ENCODE data around the gene PCDHA8.
"Not testable (repeated sequence)": the region's sequence is repeated elsewhere in the genome, so short reads cannot be mapped to it uniquely, and the experiment has no call there.

PCDHA8 gene

DNA sequence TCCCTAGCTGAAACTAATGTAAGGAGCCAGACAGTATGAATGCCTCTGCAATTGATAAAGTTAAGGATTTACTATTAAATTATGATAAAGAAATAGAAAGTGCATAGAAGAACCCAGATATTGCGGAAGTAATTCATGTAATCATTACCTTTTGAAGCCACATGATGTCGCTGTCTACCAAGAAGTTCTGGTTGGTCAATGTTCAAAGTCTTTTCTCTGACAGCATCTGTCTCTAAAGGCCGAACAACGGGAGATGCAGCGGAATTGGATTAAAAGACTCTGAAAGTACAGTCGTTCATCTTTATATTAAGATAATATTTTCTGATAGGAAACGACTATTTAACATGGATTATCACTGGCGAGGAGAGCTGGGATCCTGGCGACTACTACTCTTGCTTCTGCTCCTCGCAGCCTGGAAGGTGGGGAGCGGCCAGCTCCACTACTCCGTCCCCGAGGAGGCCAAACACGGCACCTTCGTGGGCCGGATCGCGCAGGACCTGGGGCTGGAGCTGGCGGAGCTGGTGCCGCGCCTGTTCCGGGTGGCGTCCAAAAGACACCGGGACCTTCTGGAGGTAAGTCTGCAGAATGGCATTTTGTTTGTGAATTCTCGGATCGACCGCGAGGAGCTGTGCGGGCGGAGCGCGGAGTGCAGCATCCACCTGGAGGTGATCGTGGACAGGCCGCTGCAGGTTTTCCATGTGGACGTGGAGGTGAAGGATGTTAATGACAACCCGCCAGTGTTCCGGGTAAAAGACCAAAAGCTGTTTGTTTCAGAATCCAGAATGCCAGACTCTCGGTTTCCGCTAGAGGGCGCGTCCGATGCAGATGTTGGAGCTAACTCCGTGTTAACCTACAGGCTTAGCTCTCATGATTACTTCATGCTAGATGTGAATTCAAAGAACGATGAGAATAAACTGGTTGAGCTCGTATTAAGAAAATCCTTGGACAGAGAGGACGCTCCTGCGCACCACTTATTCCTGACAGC is at the start of gene PCDHA8:
Gene PCDHA8 (plus strand): TSS at position 210 of the 985 bp plus-strand sequence. CDS start 135 bp downstream, at position 345.
- DNase-seq (ENCODE audit: low read depth, low spot score), result no peak

DNA sequence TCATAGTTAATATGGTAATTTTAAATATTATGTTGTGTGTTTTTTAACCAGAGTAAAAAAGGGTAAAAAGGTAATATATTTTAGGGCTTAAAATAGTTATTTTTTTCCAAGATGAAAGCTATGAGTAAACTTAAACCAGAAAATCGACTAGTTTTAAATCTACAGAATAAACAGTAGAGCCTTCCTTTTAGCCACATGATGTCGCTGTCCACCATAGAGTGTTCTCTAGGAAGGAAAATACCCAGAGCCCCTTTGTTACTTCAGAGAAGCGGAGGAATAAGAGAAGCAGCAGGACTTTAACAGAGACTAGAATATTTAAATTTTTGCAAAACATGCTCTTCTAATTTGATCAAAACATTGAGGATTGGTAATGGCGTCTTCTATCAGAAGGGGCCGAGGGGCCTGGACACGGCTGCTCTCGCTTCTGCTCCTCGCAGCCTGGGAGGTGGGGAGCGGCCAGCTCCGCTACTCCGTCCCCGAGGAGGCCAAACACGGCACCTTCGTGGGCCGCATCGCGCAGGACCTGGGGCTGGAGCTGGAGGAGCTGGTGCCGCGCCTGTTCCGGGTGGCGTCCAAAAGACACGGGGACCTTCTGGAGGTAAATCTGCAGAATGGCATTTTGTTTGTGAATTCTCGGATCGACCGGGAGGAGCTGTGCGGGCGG is 46.3 kb upstream of the PCDHA8 start, which contains the start of gene PCDHA2:
Gene PCDHA2 (plus strand): TSS at position 258 of the 664 bp plus-strand sequence.
- no peak for DNase-seq (ENCODE audit: low read depth, low spot score)

- no peak for DNase-seq (ENCODE audit: low read depth, low spot score)
Measured at GRCh38 chr5:140795259-140795641, 45.7 kb upstream of the PCDHA8 start.

DNA sequence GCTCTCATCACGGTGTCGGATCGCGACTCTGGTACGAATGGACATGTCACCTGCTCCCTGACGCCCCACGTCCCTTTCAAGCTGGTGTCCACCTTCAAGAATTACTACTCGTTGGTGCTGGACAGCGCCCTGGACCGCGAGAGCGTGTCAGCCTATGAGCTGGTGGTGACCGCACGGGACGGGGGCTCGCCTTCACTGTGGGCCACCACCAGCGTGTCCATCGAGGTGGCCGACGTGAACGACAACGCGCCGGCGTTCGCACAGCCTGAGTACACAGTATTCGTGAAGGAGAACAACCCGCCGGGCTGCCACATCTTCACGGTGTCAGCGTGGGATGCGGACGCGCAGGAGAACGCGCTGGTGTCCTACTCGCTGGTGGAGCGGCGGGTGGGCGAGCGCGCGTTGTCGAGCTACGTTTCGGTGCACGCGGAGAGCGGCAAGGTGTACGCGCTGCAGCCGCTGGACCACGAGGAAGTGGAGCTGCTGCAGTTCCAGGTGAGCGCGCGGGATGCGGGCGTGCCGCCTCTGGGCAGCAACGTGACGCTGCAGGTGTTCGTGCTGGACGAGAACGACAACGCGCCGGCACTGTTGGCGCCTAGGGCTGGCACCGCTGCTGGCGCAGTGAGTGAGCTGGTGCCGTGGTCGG is 44.8 kb upstream of the PCDHA8 start:
- DNase-seq (ENCODE audit: low read depth, low spot score), result not testable (repeated sequence)

DNA sequence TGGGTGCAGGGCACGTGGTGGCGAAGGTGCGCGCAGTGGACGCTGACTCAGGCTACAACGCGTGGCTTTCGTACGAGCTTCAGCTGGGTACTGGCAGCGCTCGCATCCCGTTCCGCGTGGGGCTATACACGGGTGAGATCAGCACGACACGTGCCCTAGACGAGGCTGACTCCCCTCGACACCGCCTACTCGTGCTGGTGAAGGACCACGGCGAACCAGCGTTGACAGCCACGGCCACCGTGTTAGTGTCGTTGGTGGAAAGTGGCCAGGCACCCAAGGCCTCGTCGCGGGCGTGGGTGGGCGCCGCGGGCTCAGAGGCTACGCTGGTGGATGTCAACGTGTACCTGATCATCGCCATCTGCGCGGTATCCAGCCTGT is 44.3 kb upstream of the PCDHA8 start:
- DNase-seq (ENCODE audit: low read depth, low spot score), result no peak

- DNase-seq (ENCODE audit: low read depth, low spot score), result no peak
Measured at GRCh38 chr5:140800816-140801493, 40.0 kb upstream of the PCDHA8 start, which contains the start of gene PCDHA3. PCDHA3 (plus strand) TSS chr5:140801057.

DNA sequence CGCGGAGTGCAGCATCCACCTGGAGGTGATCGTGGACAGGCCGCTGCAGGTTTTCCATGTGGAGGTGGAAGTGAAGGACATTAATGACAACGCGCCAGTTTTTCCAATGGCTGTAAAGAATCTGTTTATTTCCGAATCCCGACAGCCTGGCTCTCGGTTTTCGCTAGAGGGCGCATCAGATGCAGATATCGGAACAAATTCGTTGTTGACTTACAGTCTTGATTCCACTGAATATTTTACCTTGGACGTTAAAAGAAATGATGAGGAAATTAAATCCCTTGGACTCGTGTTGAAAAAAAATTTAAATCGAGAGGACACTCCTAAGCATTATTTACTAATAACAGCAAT is 39.5 kb upstream of the PCDHA8 start:
- DNase-seq (ENCODE audit: low read depth, low spot score), result no peak

DNA sequence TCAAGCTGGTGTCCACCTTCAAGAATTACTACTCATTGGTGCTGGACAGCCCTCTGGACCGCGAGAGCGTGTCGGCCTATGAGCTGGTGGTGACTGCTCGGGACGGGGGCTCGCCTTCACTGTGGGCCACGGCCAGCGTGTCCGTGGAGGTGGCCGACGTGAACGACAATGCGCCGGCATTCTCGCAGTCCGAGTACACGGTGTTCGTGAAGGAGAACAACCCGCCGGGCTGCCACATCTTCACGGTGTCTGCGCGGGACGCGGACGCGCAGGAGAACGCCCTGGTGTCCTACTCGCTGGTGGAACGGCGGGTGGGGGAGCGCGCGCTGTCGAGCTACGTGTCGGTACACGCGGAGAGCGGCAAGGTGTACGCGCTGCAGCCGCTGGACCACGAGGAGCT is 38.6 kb upstream of the PCDHA8 start:
- DNase-seq (ENCODE audit: low read depth, low spot score), result not testable (repeated sequence)

DNA sequence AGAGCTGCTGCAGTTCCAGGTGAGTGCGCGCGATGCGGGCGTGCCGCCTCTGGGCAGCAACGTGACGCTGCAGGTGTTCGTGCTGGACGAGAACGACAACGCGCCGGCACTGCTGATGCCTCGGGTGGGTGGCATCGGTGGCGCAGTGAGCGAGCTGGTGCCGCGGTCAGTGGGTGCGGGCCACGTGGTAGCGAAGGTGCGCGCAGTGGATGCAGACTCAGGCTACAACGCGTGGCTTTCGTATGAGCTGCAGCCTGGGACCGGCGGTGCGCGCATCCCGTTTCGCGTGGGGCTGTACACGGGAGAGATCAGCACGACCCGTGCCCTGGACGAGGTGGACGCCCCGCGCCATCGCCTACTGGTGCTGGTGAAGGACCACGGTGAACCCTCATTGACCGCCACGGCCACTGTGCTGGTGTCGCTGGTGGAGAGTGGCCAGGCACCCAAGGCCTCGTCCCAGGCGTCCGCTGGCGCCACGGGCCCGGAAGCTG is 38.2 kb upstream of the PCDHA8 start:
- no peak for DNase-seq (ENCODE audit: low read depth, low spot score)

DNA sequence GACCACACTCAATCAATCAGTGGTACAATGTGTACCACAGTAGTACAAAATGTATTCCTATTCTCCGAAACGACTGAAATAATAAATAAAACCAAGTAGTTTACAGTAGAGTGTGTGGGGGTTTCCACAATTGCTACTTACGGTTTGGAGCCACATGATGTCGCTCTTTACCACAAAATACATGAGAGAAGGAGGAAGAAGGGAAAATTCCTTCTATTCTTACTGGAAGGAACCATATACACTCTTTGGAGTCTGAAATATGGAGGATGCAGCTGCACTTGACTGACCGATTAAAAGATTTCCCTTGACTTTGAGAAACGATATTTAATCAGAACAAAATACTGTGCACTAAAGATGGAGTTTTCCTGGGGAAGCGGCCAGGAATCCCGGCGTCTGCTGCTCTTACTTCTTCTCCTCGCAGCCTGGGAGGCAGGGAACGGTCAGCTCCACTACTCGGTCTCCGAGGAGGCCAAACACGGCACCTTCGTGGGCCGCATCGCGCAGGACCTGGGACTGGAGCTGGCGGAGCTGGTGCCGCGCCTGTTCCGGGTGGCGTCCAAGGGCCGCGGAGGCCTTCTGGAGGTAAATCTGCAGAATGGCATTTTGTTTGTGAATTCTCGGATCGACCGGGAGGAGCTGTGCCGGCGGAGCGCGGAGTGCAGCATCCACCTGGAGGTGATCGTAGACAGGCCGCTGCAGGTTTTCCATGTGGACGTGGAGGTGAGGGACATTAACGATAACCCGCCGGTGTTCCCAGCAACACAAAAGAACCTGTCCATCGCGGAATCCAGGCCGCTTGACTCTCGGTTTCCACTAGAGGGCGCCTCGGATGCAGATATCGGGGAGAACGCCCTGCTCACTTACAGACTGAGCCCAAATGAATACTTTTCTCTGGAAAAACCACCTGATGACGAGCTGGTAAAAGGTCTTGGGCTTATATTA is 33.9 kb upstream of the PCDHA8 start, which contains the start of gene PCDHA4:
Gene PCDHA4 (plus strand): TSS at position 235 of the 942 bp plus-strand sequence.
- no peak for DNase-seq (ENCODE audit: low read depth, low spot score)

DNA sequence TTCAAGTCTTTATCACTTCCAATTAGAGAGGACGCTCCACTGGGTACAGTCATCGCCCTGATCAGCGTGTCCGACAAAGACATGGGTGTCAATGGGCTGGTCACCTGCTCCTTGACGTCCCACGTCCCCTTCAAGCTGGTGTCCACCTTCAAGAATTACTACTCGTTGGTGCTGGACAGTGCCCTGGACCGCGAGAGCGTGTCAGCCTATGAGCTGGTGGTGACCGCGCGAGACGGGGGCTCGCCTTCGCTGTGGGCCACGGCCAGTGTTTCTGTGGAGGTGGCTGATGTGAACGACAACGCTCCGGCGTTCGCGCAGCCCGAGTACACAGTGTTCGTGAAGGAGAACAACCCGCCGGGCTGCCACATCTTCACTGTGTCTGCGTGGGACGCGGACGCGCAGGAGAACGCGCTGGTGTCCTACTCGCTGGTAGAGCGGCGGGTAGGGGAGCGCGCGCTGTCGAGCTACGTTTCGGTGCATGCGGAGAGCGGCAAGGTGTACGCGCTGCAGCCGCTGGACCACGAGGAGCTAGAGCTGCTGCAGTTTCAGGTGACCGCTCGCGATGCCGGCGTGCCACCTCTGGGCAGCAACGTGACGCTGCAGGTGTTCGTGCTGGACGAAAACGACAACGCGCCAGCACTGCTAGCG is 32.6 kb upstream of the PCDHA8 start:
- not testable (repeated sequence) for DNase-seq (ENCODE audit: low read depth, low spot score)

DNA sequence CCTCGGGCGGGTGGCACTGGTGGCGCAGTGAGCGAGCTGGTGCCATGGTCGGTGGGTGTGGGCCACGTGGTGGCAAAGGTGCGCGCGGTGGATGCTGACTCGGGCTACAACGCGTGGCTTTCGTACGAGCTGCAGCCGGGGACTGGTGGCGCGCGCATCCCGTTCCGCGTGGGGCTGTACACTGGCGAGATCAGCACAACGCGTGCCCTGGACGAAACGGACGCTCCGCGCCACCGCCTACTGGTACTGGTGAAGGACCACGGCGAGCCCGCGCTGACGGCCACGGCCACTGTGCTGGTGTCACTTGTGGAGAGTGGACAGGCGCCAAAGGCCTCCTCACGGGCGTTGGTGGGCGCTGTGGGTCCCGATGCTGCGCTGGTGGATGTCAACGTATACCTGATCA is 32.1 kb upstream of the PCDHA8 start:
- DNase-seq (ENCODE audit: low read depth, low spot score), result no peak

GRCh38 chr5:140821375-140822280 is 19.4 kb upstream of the PCDHA8 start, which contains the start of gene PCDHA5:
PCDHA5 (plus strand) TSS chr5:140821613.
- DNase-seq (ENCODE audit: low read depth, low spot score), result no peak

DNA sequence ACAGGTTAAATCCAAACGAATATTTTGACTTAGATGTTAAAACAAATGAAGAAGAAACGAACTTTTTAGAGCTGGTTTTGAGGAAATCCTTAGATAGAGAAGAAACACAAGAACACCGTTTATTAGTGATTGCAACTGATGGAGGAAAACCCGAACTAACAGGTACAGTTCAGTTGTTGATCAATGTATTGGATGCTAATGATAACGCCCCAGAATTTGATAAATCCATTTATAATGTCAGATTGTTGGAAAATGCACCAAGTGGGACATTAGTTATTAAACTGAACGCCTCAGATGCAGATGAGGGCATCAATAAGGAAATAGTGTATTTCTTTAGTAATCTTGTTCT is 18.7 kb upstream of the PCDHA8 start:
- DNase-seq (ENCODE audit: low read depth, low spot score), result no peak

GRCh38 chr5:140822969-140823368 is 18.0 kb upstream of the PCDHA8 start:
- DNase-seq (ENCODE audit: low read depth, low spot score), result not testable (repeated sequence)

GRCh38 chr5:140823475-140823874 is 17.5 kb upstream of the PCDHA8 start:
- DNase-seq (ENCODE audit: low read depth, low spot score), result no peak

DNA sequence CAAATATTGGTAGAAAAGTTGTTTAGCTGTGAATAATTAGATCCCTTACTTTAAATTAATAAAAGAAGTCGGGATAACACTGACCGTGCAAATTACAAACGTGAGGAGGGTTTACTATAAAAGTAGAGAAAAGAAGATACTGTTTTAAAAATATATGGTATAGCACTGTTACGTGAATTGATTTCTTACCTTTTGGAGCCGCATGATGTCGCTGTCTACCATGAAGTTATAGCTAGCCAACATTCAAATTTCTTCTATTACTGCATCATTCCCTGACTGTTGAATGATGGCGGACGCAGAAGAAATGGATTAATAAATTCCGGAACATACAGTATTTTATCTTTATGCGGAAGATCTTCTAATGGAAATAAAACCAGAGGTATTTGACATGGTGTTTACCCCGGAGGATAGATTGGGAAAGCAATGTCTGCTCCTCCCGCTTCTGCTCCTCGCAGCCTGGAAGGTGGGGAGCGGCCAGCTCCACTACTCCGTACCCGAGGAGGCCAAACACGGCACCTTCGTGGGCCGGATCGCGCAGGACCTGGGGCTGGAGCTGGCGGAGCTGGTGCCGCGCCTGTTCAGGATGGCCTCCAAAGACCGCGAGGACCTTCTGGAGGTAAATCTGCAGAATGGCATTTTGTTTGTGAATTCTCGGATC is 13.2 kb upstream of the PCDHA8 start, which contains the start of gene PCDHA6:
Gene PCDHA6 (plus strand): TSS at position 257 of the 658 bp plus-strand sequence. CDS start 132 bp downstream, at position 389.
- no peak for DNase-seq (ENCODE audit: low read depth, low spot score)

DNA sequence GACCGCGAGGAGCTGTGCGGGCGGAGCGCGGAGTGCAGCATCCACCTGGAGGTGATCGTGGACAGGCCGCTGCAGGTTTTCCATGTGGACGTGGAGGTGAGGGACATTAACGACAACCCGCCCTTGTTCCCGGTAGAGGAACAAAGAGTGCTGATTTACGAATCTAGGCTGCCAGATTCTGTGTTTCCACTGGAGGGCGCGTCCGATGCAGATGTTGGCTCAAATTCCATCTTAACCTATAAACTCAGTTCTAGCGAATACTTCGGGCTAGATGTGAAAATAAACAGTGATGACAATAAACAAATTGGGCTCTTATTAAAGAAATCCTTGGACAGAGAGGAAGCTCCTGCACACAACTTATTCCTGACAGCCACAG is 12.6 kb upstream of the PCDHA8 start:
- peak; percentile 23 for DNase-seq (ENCODE audit: low read depth, low spot score)
